Right atrium auricular region (tissue), 2 donors: ENCODE measurements around the gene AGTRAP. TPM values are rescaled to one million over a fixed set of nuclear protein-coding genes. Genes with fewer than 3 reads are reported as not detected.

Source experiments
- DNase-seq: peaks from one replicate; pipeline ENCODE4 v3.0.0-alpha.2; 2019; ENCODE audit warnings: low spot score
- H3K27ac ChIP-seq, 2 donors: fragments of 200-600 bp; sonication (generic); 1 replicate in 1 of 2; 2 replicates in 1 of 2; pipeline ENCODE4 v1.5.1; 2016 to 2019
- H3K27me3 ChIP-seq, 2 donors: fragments of 200-600 bp; sonication (generic); one replicate each; pipeline versions ENCODE4 v1.5.1 to v1.6.0; 2017 to 2019
- H3K36me3 ChIP-seq: fragments of 200-600 bp; sonication (generic); one replicate; pipeline ENCODE4 v1.5.1; 2016
- H3K4me1 ChIP-seq, 2 donors: fragments of 200-600 bp; sonication (generic); one replicate each; pipeline versions ENCODE4 v1.5.1 to v1.6.0; 2017 to 2019
- H3K4me3 ChIP-seq, 2 donors: fragments of 200-600 bp; sonication (generic); 1 replicate in 1 of 2; 2 replicates in 1 of 2; pipeline ENCODE4 v1.5.1; 2017 to 2019; ENCODE audit warnings: mild to moderate bottlenecking in 1 of 2, moderate library complexity in 1 of 2
- H3K9me3 ChIP-seq, 2 donors: fragments of 200-600 bp; sonication (generic); one replicate each; pipeline ENCODE4 v1.5.1; 2019
- total RNA-seq, 2 donors: library from RNA; depleted of rRNA; stranded (reverse); fragments of >200 nt; gene quantifications; one replicate each; pipeline ENCODE4 v1.1.0, GENCODE V29; 2016
- TF ChIP-seq, protein P1 (sequence below), 2 donors: fragments of 200-600 bp; sonication (generic); IDR thresholded peaks; one replicate each; pipeline ENCODE4 v1.5.1; 2019; ENCODE audit warnings: antibody characterized with exemption in 2 of 2

Gene AGTRAP
- total RNA-seq, 2 donors from 2014 or later: 20.8 to 47.2 TPM

DNA sequence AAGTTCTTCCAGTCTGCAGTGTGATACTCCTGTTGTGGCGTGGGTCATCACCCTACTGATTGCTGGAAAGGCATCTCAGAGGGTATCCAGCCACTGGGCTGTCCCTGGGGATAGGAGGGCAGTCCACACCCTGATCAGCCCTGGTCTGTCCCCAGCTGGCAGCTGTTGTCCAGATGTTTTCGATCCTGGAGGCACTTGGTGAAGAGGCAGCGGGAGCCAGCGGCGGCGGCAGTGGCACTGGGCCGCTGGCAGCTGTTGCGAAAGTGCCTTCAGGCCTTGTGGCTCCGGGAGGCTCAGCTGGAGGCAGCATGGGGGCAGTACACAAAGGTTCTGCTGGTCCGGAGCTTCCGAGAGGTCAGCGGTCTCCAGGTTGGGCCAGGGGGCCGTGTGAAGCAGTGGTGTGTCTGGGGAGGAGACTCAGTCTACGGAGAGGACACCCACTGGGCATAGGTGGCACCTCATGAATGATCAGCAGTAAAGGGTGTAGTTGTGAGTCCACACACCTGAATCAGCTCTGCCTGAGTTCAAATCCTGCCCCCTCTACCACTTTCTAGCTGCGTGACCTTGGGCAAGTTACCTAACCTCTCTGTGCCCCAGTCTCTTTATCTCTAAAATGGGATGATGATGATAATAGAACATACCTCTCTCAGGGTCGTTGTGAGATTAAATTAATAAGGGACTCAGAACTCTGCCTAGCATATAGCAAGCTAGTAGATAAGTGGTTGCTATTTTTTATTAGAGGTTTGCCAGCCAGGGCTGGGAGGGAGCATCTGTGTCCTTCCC, 32.2 kb downstream of the AGTRAP start:
- Histone ChIP-seq H3K27me3 (no peaks in the 10 kb centered on the region), H3K36me3 (no peaks in the 10 kb centered on the region), H3K9me3 (no peaks in the 10 kb centered on the region), H3K27ac (no peak overlapping the region), H3K4me1 (no peaks in the 10 kb centered on the region), H3K4me3 (no peak overlapping the region)
- no peak for DNase-seq
- TF ChIP-seq, protein P1, sequence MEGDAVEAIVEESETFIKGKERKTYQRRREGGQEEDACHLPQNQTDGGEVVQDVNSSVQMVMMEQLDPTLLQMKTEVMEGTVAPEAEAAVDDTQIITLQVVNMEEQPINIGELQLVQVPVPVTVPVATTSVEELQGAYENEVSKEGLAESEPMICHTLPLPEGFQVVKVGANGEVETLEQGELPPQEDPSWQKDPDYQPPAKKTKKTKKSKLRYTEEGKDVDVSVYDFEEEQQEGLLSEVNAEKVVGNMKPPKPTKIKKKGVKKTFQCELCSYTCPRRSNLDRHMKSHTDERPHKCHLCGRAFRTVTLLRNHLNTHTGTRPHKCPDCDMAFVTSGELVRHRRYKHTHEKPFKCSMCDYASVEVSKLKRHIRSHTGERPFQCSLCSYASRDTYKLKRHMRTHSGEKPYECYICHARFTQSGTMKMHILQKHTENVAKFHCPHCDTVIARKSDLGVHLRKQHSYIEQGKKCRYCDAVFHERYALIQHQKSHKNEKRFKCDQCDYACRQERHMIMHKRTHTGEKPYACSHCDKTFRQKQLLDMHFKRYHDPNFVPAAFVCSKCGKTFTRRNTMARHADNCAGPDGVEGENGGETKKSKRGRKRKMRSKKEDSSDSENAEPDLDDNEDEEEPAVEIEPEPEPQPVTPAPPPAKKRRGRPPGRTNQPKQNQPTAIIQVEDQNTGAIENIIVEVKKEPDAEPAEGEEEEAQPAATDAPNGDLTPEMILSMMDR (IDR thresholded peaks at IDR 0.05): no peak

DNA sequence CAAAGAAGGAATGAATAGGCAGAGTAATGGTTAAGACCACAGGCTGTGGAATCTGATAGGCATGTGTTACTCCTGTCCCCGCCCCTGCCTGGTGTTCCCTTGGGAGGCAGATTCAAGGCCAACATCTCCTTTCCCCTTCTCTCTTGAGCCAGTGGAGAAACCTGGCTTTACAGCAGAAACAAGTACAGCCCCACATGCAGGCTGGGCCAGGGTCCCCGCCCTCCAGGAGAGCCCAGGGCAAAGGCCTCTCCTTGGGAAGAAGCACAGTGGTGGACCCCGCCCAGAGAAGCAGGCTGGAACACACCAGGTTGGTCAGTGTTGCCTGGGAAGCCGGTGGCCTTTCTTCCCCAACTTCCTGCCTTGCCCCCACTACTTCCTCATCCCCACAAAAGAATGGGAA, 32.9 kb downstream of the AGTRAP start:
- Histone ChIP-seq H3K27ac (no peak overlapping the region), H3K27me3 (no peaks in the 10 kb centered on the region), H3K4me3 (no peak overlapping the region), H3K9me3 (no peaks in the 10 kb centered on the region), H3K36me3 (no peaks in the 10 kb centered on the region), H3K4me1 (no peaks in the 10 kb centered on the region)
- no peak for DNase-seq
- TF ChIP-seq, protein P1 (IDR thresholded peaks at IDR 0.05): no peak

DNA sequence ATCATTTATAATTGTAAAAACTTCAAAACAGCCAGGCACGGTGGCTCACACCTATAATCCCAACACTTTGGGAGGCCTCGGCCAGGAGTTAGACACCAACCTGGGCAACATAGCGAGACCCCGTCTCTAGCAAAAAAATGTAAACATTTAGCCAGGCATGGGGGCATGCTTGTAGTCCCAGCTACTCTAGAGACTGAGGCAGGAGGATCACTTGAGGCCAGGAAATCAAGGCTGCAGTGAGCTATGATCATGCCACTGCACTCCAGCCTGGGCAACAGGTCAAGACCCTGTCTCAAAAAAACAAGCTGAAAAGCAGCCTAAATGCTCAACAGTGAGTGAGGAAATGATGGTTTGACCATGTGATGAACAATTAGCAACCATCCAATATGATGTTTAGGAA, 33.3 kb downstream of the AGTRAP start:
- no peak for DNase-seq
- TF ChIP-seq, protein P1 (IDR thresholded peaks at IDR 0.05): no peak
- Histone ChIP-seq H3K27ac (no peak overlapping the region), H3K36me3 (no peaks in the 10 kb centered on the region), H3K4me3 (no peak overlapping the region), H3K9me3 (no peaks in the 10 kb centered on the region), H3K4me1 (no peaks in the 10 kb centered on the region), H3K27me3 (no peaks in the 10 kb centered on the region)

DNA sequence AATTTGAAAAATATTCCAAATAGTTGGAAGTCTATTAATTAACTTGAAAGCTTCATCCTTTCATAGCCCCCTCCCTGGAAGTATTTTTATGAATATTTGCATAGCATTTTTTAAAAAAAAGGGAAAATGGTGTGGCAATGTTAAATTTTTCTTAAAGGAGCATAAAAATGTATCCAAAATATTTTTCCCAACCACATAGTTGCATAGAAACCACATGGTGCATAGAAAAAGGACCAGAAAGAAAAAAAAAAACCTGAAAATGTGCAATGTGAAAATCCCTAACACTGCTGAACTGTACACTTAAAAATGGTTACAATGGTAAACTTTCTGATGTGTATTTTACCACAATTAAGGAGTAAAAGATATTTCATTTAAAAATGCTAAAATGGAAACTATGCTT, 34.1 kb downstream of the AGTRAP start:
- H3K27me3 ChIP-seq: no peaks in the 10 kb centered on the region
- H3K27ac ChIP-seq: no peak overlapping the region
- no peaks in the 10 kb centered on the region for H3K4me1 ChIP-seq
- no peak for DNase-seq
- no peaks in the 10 kb centered on the region for H3K36me3 ChIP-seq
- TF ChIP-seq, protein P1 (IDR thresholded peaks at IDR 0.05): no peak
- H3K9me3 ChIP-seq: no peaks in the 10 kb centered on the region
- H3K4me3 ChIP-seq: no peak overlapping the region

DNA sequence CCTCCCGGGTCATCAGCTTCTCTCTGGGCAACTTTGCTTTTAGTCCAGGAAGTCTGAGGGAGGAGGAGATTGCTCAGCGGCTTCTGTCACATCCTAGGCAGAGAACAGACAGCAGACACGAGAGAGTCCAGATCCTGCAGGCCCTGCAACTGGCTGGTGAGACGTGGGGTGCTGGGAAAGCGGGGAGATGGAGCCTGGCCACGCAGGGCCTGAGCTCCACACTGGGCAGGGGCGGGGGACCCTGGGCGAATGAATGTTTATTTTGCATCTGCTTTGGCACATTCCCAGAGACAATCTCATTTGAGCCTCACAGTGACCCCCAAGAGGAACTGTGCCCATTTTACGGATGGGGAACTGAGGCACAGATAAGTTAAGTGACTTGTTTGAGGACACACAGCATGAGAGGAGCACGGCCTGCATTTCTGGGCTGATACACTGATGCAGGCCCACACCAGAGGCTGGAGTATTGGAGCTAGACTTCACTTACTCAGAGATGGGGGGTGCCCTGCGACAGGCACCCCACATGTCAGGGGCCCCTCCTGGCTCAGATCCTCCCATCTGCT, 35.6 kb downstream of the AGTRAP start:
- Histone ChIP-seq H3K4me3 (no peak overlapping the region), H3K36me3 (no peaks in the 10 kb centered on the region), H3K27ac (no peak overlapping the region), H3K27me3 (no peaks in the 10 kb centered on the region), H3K9me3 (no peaks in the 10 kb centered on the region), H3K4me1 (no peaks in the 10 kb centered on the region)
- no peak for DNase-seq
- TF ChIP-seq, protein P1 (IDR thresholded peaks at IDR 0.05): no peak
